Psoas muscle (tissue), 8 donors: ENCODE measurements around the gene TCF15. TPM values are rescaled to one million over a fixed set of nuclear protein-coding genes. Genes with fewer than 3 reads are reported as not detected.

Experiments
- ATAC-seq, 4 donors: fragments of 200-7000 bp; cut with Tn5 transposase; one replicate each; pipeline ENCODE4 v1.9.1; 2020; ENCODE audit warnings: moderate library complexity in 3 of 4, mild to moderate bottlenecking in 2 of 4
- DNase-seq, 2 donors: peaks; one replicate each; pipeline ENCODE4 v3.0.0-alpha.2; 2020
- H3K27ac ChIP-seq: fragments of 200-600 bp; one replicate; pipeline ENCODE4 v1.8.0; 2022
- H3K27me3 ChIP-seq, 3 donors: fragments of 200-600 bp in 1 of 3; one replicate each; pipeline versions ENCODE4 v1.6.1 to v1.8.0; 2013 to 2022; ENCODE audit warnings: low read length in 2 of 3, mild to moderate bottlenecking in 2 of 3, moderate library complexity in 1 of 3; ENCODE audit not compliant: insufficient read depth in 3 of 3
- H3K36me3 ChIP-seq, 2 donors: fragments of 200-600 bp in 1 of 2; one replicate each; pipeline versions ENCODE4 v1.6.1 to v1.8.0; 2013 to 2022; ENCODE audit warnings: low read depth in 1 of 2, mild to moderate bottlenecking in 1 of 2, moderate library complexity in 1 of 2; ENCODE audit not compliant: insufficient read depth in 1 of 2
- H3K4me1 ChIP-seq: fragments of 200-600 bp; one replicate; pipeline ENCODE4 v1.8.0; 2022
- H3K4me3 ChIP-seq: fragments of 200-600 bp; one replicate; pipeline ENCODE4 v1.8.0; 2022; ENCODE audit warnings: mild to moderate bottlenecking
- H3K9me3 ChIP-seq: fragments of 200-600 bp; one replicate; pipeline ENCODE4 v1.8.0; 2022
- WGBS, 3 donors: extraction: QIAGEN DNeasy Blood & Tissue Kit; methylation state at CpG; one replicate each; pipeline versions ENCODE4 v1.1.6 to v1.1.7; 2013; 5-methylcytosine and 5-hydroxymethylcytosine counted together
- intact Hi-C, 2 donors: fragments of 100-400 bp; cut with DNase I; formaldehyde crosslinking; loops; one replicate each; pipeline versions ENCODE4 v1.11.0 to v1.14.2; 2022
- polyA plus RNA-seq, 3 donors: library from polyadenylated mRNA; stranded (reverse); fragments of 200-250 nt; gene quantifications; one replicate each; pipeline ENCODE4 v1.2.3, GENCODE V29; 2013
- total RNA-seq, 4 donors: library from RNA; stranded (reverse); fragmentation: NEBNext Ultra II Directional in 2 of 4; extraction: Animal tissue kit (Norgen Biotek cat#: 25700) in 2 of 4; gene quantifications; one replicate each; pipeline versions ENCODE4 v1.2.1 to v1.2.4, GENCODE V29; 2021 to 2023
- TF ChIP-seq, protein P1 (sequence below): fragments of 200-600 bp; IDR thresholded peaks from one replicate; pipeline ENCODE4 v1.8.0; 2022; ENCODE audit warnings: antibody characterized with exemption
- donor health status: healthy with polysubstance abuse.
- donor health status: DM: no; HTN: no; CAD: no; lungs with moderate emphysema.
- donor health status: Bipolar disorder and iron deficiency.
- donor health status: healthy.
- donor health status: DM: yes; HTN: yes; CAD: no.
- donor health status: DM: no; HTN: no; CAD: no.
- donor health status: DM: no; HTN: no; CAD: no.
- donor health status: DM: yes; HTN: yes; CAD: no.

Gene TCF15
- total and polyA plus RNA-seq, 7 donors, result 3.0 to 10.6 (median 5.1) TPM

DNA sequence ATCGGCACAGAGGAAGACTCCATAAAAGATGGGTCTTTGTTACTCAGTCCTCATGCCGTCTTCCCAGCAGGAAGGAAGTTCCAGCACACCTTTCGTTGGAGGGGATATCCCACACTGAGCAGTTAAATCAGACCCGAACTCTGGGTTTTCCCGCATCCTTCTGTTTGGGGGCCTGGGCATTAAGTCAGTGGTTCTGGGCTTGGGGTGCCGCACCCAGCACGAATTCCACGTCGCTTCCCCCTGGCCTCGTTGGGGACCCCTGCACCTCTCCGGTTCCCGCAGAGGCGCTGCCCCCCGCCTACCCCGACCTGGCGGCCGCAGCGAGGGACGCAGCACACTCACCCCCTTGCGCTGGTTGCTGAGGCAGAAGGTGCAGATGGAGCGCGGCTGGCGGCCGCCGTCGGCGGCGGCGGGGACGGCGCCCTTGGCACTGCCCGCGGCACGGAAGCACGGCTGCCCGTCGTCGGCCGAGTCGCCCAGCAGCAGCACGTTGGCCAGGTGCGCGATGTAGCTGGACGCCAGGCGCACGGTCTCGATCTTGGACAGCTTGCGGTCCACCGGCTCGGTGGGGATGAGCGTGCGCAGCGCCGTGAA is 641 bp downstream of the TCF15 start:
- H3K4me3 ChIP-seq, result peak overlapping the region; percentile 64
- TF ChIP-seq, protein P1, sequence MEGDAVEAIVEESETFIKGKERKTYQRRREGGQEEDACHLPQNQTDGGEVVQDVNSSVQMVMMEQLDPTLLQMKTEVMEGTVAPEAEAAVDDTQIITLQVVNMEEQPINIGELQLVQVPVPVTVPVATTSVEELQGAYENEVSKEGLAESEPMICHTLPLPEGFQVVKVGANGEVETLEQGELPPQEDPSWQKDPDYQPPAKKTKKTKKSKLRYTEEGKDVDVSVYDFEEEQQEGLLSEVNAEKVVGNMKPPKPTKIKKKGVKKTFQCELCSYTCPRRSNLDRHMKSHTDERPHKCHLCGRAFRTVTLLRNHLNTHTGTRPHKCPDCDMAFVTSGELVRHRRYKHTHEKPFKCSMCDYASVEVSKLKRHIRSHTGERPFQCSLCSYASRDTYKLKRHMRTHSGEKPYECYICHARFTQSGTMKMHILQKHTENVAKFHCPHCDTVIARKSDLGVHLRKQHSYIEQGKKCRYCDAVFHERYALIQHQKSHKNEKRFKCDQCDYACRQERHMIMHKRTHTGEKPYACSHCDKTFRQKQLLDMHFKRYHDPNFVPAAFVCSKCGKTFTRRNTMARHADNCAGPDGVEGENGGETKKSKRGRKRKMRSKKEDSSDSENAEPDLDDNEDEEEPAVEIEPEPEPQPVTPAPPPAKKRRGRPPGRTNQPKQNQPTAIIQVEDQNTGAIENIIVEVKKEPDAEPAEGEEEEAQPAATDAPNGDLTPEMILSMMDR, result no peak
- intact Hi-C loops, result loop anchor here in 1 of 2 donors (5.0 kb wide), 1 partner anchor 37 kb away; no protein-coding TSS in a partner anchor

DNA sequence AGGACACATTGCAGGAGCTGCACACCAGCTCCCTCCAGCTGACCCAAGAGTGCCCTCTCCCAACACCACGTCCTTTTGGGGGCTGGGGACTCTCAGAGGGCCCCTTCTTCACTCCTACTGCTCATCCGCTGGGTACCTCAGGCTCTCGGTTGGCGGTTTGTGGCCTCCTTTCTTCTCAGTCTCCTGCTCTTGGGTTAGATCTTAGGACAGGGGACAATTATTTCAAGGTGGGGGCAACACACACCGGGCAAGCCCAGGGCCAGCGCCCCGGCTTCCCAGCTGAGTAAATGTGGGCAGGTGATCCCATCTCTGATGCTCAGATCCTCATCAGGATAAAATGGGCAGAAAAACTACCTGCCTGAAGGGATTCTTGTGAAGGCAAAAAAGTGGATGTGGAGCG is 1.1 kb downstream of the TCF15 start:
- Histone ChIP-seq H3K27me3 (peaks cover 0 to 51% (median 13%) of the 10 kb centered on the region in 3 donors), H3K36me3 (no peaks in the 10 kb centered on the region), H3K9me3 (no peaks in the 10 kb centered on the region), H3K4me3 (peak overlapping the region; percentile 64), H3K4me1 (peaks cover 3% of the 10 kb centered on the region), H3K27ac (peak overlapping the region; percentile 63)
- ATAC-seq (no peak), DNase-seq (no peak)
- intact Hi-C loops, result loop anchor here in 1 of 2 donors (5.0 kb wide), 1 partner anchor 37 kb away; no protein-coding TSS in a partner anchor
- WGBS, 3 donors, result 69 to 74% (median 74%) methylated on average over 8 of the region's 8 CpGs
- TF ChIP-seq, protein P1, result no peak

More for the DNA sequence above, 641 bp downstream of the TCF15 start:
- no peak for ATAC-seq
- Histone ChIP-seq H3K27me3 (peaks cover 0 to 51% (median 14%) of the 10 kb centered on the region in 3 donors), H3K9me3 (no peaks in the 10 kb centered on the region), H3K36me3 (no peaks in the 10 kb centered on the region), H3K4me1 (no peaks in the 10 kb centered on the region), H3K27ac (peak overlapping the region; percentile 63)
- 9 to 15% (median 9%) methylated on average over 36 to 53 of the region's 54 CpGs for WGBS, 3 donors
- DNase-seq, result peak in 1 of 2 donors; percentile 17

DNA sequence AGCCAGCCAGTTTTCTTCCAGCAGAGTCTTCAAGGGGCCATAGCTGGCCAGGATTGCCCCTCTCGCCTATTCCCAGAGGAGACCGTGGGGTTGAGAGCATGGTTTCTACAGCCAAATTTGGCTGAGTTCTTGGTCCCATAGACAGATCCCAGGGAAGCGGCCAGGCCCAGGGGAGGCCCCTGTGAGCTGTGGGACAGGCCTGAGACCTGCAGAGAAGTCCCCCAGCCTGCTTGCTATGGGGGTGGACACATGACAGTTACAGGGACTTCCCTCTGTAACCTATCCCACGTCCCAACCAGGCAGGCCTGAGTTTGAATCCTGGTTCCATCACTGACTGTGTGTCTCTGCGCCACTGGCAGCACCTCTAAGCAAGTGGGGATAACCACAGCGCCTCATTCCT is 2.6 kb downstream of the TCF15 start:
- peak in 1 of 2 donors; percentile 20 for DNase-seq
- TF ChIP-seq, protein P1, result no peak
- H3K27me3 ChIP-seq, result peaks cover 0 to 41% (median 12%) of the 10 kb centered on the region in 3 donors
- H3K27ac ChIP-seq, result peak overlapping the region; percentile 63
- ATAC-seq, result no peak
- peaks cover 11% of the 10 kb centered on the region for H3K4me1 ChIP-seq
- peak overlapping the region; percentile 64 for H3K4me3 ChIP-seq
- no peaks in the 10 kb centered on the region for H3K36me3 ChIP-seq
- 65 to 72% (median 68%) methylated on average over 6 of the region's 6 CpGs for WGBS, 3 donors
- intact Hi-C loops, result loop anchor here in 1 of 2 donors (5.0 kb wide), 1 partner anchor 35 kb away; no protein-coding TSS in a partner anchor
- no peaks in the 10 kb centered on the region for H3K9me3 ChIP-seq

DNA sequence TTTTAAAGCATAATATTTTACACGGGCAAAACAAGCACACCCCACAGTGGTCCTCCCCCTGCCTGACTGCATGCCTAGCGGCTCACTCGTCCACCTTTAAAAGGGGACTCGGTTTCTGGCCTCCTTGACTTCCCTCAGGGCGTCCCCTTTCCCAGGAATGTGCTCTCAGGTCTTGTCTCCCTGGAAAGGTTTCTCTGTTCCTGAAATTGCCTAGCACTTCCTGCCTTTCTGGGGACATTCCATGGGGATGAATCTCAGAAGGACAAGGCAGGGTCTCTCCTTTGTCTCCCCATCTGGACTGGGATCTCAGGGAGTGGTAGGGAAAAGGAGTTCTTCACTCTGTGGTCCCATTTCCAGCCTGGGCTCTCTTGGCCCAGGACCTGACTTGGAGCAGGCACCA is 4.9 kb downstream of the TCF15 start:
- intact Hi-C loops, result loop anchor here in 1 of 2 donors (5.0 kb wide), 1 partner anchor 33 kb away; no protein-coding TSS in a partner anchor
- H3K27me3 ChIP-seq, result peaks cover 0 to 21% (median 6%) of the 10 kb centered on the region in 3 donors
- no peak for DNase-seq
- TF ChIP-seq, protein P1, result no peak
- H3K4me1 ChIP-seq, result peaks cover 11% of the 10 kb centered on the region
- ATAC-seq, result no peak
- WGBS, 3 donors, result 57 to 65% (median 64%) methylated on average over 5 of the region's 5 CpGs
- peak overlapping the region; percentile 64 for H3K4me3 ChIP-seq
- peak overlapping the region; percentile 46 for H3K27ac ChIP-seq
- H3K36me3 ChIP-seq, result no peaks in the 10 kb centered on the region
- H3K9me3 ChIP-seq, result no peaks in the 10 kb centered on the region
